Neuronal stem cell (in vitro differentiated cells): ENCODE measurements around the gene ALOX5AP.

Experiments used
- DNase-seq: peaks from one replicate; pipeline ENCODE4 v3.0.0-alpha.2; 2013; ENCODE audit warnings: low spot score
- H2AFZ ChIP-seq: one replicate; pipeline ENCODE4 v1.6.1; 2013; ENCODE audit warnings: mild to moderate bottlenecking, low read length, inconsistent platforms
- H2AK5ac ChIP-seq: 2 replicates; pipeline ENCODE4 v1.6.1; 2013; ENCODE audit warnings: low read depth, mild to moderate bottlenecking, inconsistent platforms, low read length, moderate library complexity, mixed read lengths
- H2BK120ac ChIP-seq: 2 replicates; pipeline ENCODE4 v1.6.1; 2013; ENCODE audit warnings: low read depth, mild to moderate bottlenecking, inconsistent platforms, low read length, moderate library complexity, mixed read lengths
- H2BK12ac ChIP-seq: one replicate; pipeline ENCODE4 v1.6.1; 2013; ENCODE audit warnings: low read length, inconsistent platforms
- H2BK15ac ChIP-seq: 2 replicates; pipeline ENCODE4 v1.6.1; 2013; ENCODE audit warnings: mild to moderate bottlenecking, low read length, inconsistent platforms, mixed read lengths
- H2BK5ac ChIP-seq: one replicate; pipeline ENCODE4 v1.6.1; 2013; ENCODE audit warnings: inconsistent platforms, mild to moderate bottlenecking, low read length, moderate library complexity
- H3K14ac ChIP-seq: one replicate; pipeline ENCODE4 v1.6.1; 2013; ENCODE audit warnings: low read length, inconsistent platforms
- H3K18ac ChIP-seq: 2 replicates; pipeline ENCODE4 v1.6.1; 2013; ENCODE audit warnings: low read length, inconsistent platforms
- H3K23ac ChIP-seq: 2 replicates; pipeline ENCODE4 v1.6.1; 2013; ENCODE audit warnings: low read depth, mild to moderate bottlenecking, mixed read lengths, low read length, inconsistent platforms; ENCODE audit not compliant: poor library complexity
- H3K27ac ChIP-seq: replicated peaks from 3 replicates; pipeline ENCODE4 v1.5.1; 2013; ENCODE audit warnings: low read length, inconsistent platforms
- H3K27me3 ChIP-seq, 3 experiments: 2 replicates each; pipeline ENCODE4 v1.6.1; 2013; ENCODE audit warnings: low read length in 3 of 3, mild to moderate bottlenecking in 2 of 3, inconsistent platforms in 1 of 3, low read depth in 1 of 3, mixed read lengths in 1 of 3, moderate library complexity in 1 of 3; ENCODE audit not compliant: control insufficient read depth in 3 of 3, insufficient read depth in 3 of 3
- H3K36me3 ChIP-seq, 2 donors: replicated peaks in 1 of 2; 2 replicates each; pipeline ENCODE4 v1.6.1; 2013; ENCODE audit warnings: low read length in 2 of 2; ENCODE audit not compliant: control insufficient read depth in 2 of 2, insufficient read depth in 2 of 2
- H3K4ac ChIP-seq: 2 replicates; pipeline ENCODE4 v1.6.1; 2013; ENCODE audit warnings: inconsistent platforms, mild to moderate bottlenecking, low read length, moderate library complexity
- H3K4me1 ChIP-seq, 2 donors: 1 replicate in 1 of 2; 2 replicates in 1 of 2; pipeline ENCODE4 v1.6.1; 2013; ENCODE audit warnings: low read length in 2 of 2, low read depth in 1 of 2; ENCODE audit not compliant: control insufficient read depth in 2 of 2, insufficient read depth in 1 of 2
- H3K4me2 ChIP-seq: one replicate; pipeline ENCODE4 v1.6.1; 2013; ENCODE audit warnings: mild to moderate bottlenecking, low read length, inconsistent platforms; ENCODE audit not compliant: insufficient read depth, poor library complexity, severe bottlenecking
- H3K4me3 ChIP-seq, 2 donors: 2 replicates each; pipeline ENCODE4 v1.5.1; 2013; ENCODE audit warnings: low read length in 2 of 2, mild to moderate bottlenecking in 2 of 2, inconsistent platforms in 1 of 2, moderate library complexity in 1 of 2
- H3K79me1 ChIP-seq: one replicate; pipeline ENCODE4 v1.6.1; 2013; ENCODE audit warnings: low read depth, mild to moderate bottlenecking, inconsistent platforms, low read length, moderate library complexity
- H3K9ac ChIP-seq: one replicate; pipeline ENCODE4 v1.6.1; 2013; ENCODE audit warnings: mild to moderate bottlenecking, low read depth, low read length, inconsistent platforms; ENCODE audit not compliant: poor library complexity
- H3K9me3 ChIP-seq, 2 donors: replicated peaks in 1 of 2; 2 replicates each; pipeline versions ENCODE3 to v1.6.1; 2013; ENCODE audit warnings: low read length in 2 of 2, mild to moderate bottlenecking in 2 of 2, inconsistent platforms in 1 of 2, low read depth in 1 of 2, mixed read lengths in 1 of 2, moderate library complexity in 1 of 2; ENCODE audit not compliant: control insufficient read depth in 2 of 2, insufficient read depth in 1 of 2
- H4K8ac ChIP-seq: one replicate; pipeline ENCODE4 v1.6.1; 2013; ENCODE audit warnings: low read depth, mild to moderate bottlenecking, inconsistent platforms, low read length, moderate library complexity
- H4K91ac ChIP-seq: one replicate; pipeline ENCODE4 v1.6.1; 2013; ENCODE audit warnings: low read length, low read depth, mild to moderate bottlenecking, inconsistent platforms; ENCODE audit not compliant: poor library complexity
- WGBS, 2 donors: extraction: QIAGEN DNeasy Blood & Tissue Kit; methylation state at CpG; one replicate each; pipeline ENCODE4 v1.1.7; 2013; ENCODE audit warnings: missing lambda C conversion rate in 2 of 2, mixed read lengths in 1 of 2; ENCODE audit not compliant: insufficient read length in 2 of 2, insufficient replicate concordance in 1 of 2; ENCODE audit errors: extremely low coverage in 2 of 2; 5-methylcytosine and 5-hydroxymethylcytosine counted together

ALOX5AP gene

DNA sequence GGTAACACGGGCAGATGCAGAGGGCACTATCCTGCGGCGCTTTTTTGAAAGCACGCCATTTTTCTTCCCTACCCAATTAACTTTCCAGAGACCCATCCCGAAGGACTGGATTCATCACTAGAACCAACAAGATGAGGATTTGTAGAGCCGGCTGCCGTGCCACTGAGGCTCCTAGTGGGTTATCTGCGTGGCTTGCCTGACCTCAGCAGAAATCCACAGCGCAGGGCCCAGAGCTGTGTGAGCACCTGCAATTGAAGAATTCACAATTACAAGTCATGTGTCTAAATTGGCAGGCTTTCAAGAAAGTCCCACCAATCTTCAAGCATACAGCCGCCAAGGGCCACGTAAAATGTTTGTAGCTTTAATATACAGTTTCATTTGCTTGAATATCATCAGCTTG lies 75.5 kb downstream of the ALOX5AP start:
- no peak overlapping the region for H3K23ac ChIP-seq
- no peaks in the 10 kb centered on the region for H3K27me3 ChIP-seq
- H3K18ac ChIP-seq: peak overlapping the region; percentile 55
- no peak overlapping the region for H2BK120ac ChIP-seq
- H3K36me3 ChIP-seq: peaks cover 0 to 2% of the 10 kb centered on the region in 2 donors
- H3K79me1 ChIP-seq: no peaks in the 10 kb centered on the region
- no peak overlapping the region for H3K4me3 ChIP-seq
- no peak overlapping the region for H3K4ac ChIP-seq
- peak overlapping the region; percentile 49 for H3K14ac ChIP-seq
- no peak overlapping the region for H3K9ac ChIP-seq
- peak overlapping the region; percentile 71 for H2AFZ ChIP-seq
- no peak overlapping the region for H3K27ac ChIP-seq
- no peaks in the 10 kb centered on the region for H3K9me3 ChIP-seq
- no peak overlapping the region for H3K4me2 ChIP-seq
- H2BK15ac ChIP-seq: no peak overlapping the region
- no peak overlapping the region for H2BK12ac ChIP-seq
- H3K4me1 ChIP-seq: peaks cover 0 to 4% of the 10 kb centered on the region in 2 donors
- H4K8ac ChIP-seq: no peak overlapping the region
- no CpG with 5 or more reads among the region's 11 CpGs for WGBS, 2 donors
- no peak overlapping the region for H4K91ac ChIP-seq
- DNase-seq: no peak
- H2AK5ac ChIP-seq: peak overlapping the region; percentile 41
- peak overlapping the region; percentile 6 for H2BK5ac ChIP-seq
